DND-41 (cell line): ENCODE results near the gene MACROD2.

Experiments
- ATAC-seq: fragments of 200-7000 bp; cut with Tn5 transposase; 3 replicates; pipeline ENCODE4 v1.9.1; 2021; ENCODE audit warnings: low read depth; ENCODE audit not compliant: insufficient read depth
- DNase-seq: peaks from one replicate; pipeline ENCODE4 v3.0.0-alpha.2; 2020
- H2AFZ ChIP-seq: 2 replicates; pipeline ENCODE4 v1.6.0; 2012; ENCODE audit warnings: low read depth, low read length
- H3K27ac ChIP-seq: 2 replicates; pipeline ENCODE4 v1.5.1; 2012; ENCODE audit warnings: low read length, inconsistent platforms
- H3K27me3 ChIP-seq: fragments of 200-600 bp; sonication (generic); 2 replicates; pipeline ENCODE4 v1.6.0; 2012; ENCODE audit warnings: low read length, mild to moderate bottlenecking, inconsistent platforms; ENCODE audit not compliant: insufficient read depth, poor library complexity
- H3K36me3 ChIP-seq: 2 replicates; pipeline ENCODE4 v1.5.1; 2012; ENCODE audit warnings: low read length, inconsistent platforms; ENCODE audit not compliant: insufficient read depth
- H3K4me1 ChIP-seq: 2 replicates; pipeline ENCODE4 v1.5.1; 2012; ENCODE audit warnings: mild to moderate bottlenecking, low read length; ENCODE audit not compliant: insufficient read depth
- H3K4me2 ChIP-seq: 2 replicates; pipeline ENCODE4 v1.6.0; 2012; ENCODE audit warnings: mild to moderate bottlenecking, moderate library complexity, low read length, inconsistent platforms; ENCODE audit not compliant: insufficient read depth
- H3K4me3 ChIP-seq, 2 experiments: fragments of 200-600 bp in 1 of 2; shearing (Covaris generic) in 1 of 2; 2 replicates each; pipeline ENCODE4 v1.5.1; 2012 to 2016; ENCODE audit warnings: inconsistent platforms in 2 of 2, low read length in 2 of 2, mild to moderate bottlenecking in 2 of 2, low read depth in 1 of 2, moderate library complexity in 1 of 2
- H3K79me2 ChIP-seq: 2 replicates; pipeline ENCODE4 v1.6.0; 2012; ENCODE audit warnings: low read length, inconsistent platforms; ENCODE audit not compliant: insufficient read depth
- H3K9ac ChIP-seq: 2 replicates; pipeline ENCODE4 v1.6.0; 2012; ENCODE audit warnings: low read depth, mild to moderate bottlenecking, inconsistent platforms, low read length, moderate library complexity
- H3K9me3 ChIP-seq: 2 replicates; pipeline ENCODE4 v1.5.1; 2012; ENCODE audit warnings: low read length, moderate library complexity, mild to moderate bottlenecking, inconsistent platforms; ENCODE audit not compliant: insufficient read depth, severe bottlenecking
- H4K20me1 ChIP-seq: 2 replicates; pipeline ENCODE4 v1.6.0; 2012; ENCODE audit warnings: low read length; ENCODE audit not compliant: insufficient read depth
- EZH2 ChIP-seq: IDR thresholded peaks from 3 replicates; pipeline ENCODE4 v1.6.1; 2012; ENCODE audit warnings: borderline replicate concordance, low read depth, mild to moderate bottlenecking, moderate library complexity, low read length, inconsistent platforms; ENCODE audit not compliant: severe bottlenecking
- TF ChIP-seq, protein P1 (sequence below): IDR thresholded peaks from 2 replicates; pipeline ENCODE4 v1.5.1; 2012; ENCODE audit warnings: borderline replicate concordance, low read length, moderate library complexity, mild to moderate bottlenecking; ENCODE audit not compliant: poor library complexity, severe bottlenecking; ENCODE audit errors: extremely low read depth

The MACROD2 gene

DNA sequence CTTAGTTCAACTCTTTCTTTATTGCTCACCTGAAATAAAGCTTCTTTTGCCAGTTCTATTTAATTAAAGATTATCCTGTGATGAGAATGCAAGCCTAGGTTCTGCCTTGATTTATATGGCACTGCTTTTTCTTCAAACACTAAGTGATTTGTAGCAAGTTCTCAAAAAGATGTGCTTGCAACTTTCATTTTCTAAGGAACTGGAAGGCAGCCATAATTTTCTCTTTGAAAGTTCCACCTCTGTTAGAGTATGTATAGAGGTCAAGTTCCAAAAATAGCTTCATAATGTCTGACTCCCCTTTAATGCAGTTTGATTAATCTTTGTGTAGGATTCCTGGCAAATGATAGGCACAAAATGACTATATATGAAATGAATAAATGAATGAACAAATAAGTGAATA, 870.4 kb downstream of the MACROD2 start:
- no peak overlapping the region for H3K4me2 ChIP-seq
- no peak overlapping the region for H3K27ac ChIP-seq
- DNase-seq, result no peak
- no peak overlapping the region for H3K4me3 ChIP-seq
- no peak overlapping the region for H2AFZ ChIP-seq
- no peaks in the 10 kb centered on the region for H3K79me2 ChIP-seq
- no peaks in the 10 kb centered on the region for H4K20me1 ChIP-seq
- H3K9me3 ChIP-seq, result no peaks in the 10 kb centered on the region
- no peak for ATAC-seq
- H3K27me3 ChIP-seq, result no peaks in the 10 kb centered on the region
- TF ChIP-seq, protein P1, sequence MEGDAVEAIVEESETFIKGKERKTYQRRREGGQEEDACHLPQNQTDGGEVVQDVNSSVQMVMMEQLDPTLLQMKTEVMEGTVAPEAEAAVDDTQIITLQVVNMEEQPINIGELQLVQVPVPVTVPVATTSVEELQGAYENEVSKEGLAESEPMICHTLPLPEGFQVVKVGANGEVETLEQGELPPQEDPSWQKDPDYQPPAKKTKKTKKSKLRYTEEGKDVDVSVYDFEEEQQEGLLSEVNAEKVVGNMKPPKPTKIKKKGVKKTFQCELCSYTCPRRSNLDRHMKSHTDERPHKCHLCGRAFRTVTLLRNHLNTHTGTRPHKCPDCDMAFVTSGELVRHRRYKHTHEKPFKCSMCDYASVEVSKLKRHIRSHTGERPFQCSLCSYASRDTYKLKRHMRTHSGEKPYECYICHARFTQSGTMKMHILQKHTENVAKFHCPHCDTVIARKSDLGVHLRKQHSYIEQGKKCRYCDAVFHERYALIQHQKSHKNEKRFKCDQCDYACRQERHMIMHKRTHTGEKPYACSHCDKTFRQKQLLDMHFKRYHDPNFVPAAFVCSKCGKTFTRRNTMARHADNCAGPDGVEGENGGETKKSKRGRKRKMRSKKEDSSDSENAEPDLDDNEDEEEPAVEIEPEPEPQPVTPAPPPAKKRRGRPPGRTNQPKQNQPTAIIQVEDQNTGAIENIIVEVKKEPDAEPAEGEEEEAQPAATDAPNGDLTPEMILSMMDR, result no peak
- TF ChIP-seq EZH2, result no peak
- no peak overlapping the region for H3K9ac ChIP-seq
- H3K36me3 ChIP-seq, result no peaks in the 10 kb centered on the region
- peaks cover 6% of the 10 kb centered on the region for H3K4me1 ChIP-seq

DNA sequence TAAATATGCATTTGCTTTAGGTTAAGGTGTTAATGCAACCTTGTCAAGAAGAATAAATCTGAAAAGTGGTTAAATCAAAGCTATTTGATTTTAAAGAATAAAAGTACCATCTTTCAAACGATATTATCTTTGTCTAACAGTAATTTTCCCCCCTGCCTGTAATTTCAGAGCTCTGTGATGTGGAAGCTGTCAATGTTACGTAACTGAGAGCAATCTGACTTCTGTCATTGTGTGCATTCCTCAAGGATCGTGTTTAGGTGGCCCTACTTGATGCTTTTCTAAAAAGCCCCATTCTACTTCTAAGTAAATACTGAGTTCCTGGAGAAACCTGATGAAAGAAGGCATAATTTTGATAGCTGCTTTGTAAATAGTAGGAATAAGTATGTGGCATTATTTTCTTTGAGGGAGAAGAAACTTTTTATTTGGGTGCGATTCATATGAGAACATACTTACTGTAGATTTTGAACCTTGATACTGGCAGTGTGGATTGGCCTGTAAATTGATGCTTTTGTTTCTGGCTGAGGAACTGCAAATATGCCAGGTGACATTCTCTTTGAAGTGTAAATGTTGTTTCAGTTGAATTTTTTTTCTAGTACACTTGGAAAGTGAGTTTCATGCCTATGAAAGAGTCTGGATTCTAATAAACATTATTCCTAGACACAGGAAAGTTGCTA, 871.7 kb downstream of the MACROD2 start:
- Histone ChIP-seq H2AFZ (no peak overlapping the region), H3K4me2 (no peak overlapping the region), H3K9ac (no peak overlapping the region), H3K4me1 (peaks cover 6% of the 10 kb centered on the region), H3K9me3 (no peaks in the 10 kb centered on the region), H3K4me3 (no peak overlapping the region), H3K36me3 (no peaks in the 10 kb centered on the region), H3K27me3 (no peaks in the 10 kb centered on the region), H4K20me1 (no peaks in the 10 kb centered on the region), H3K79me2 (no peaks in the 10 kb centered on the region), H3K27ac (no peak overlapping the region)
- DNase-seq (no peak), ATAC-seq (no peak)
- no peak for TF ChIP-seq EZH2
- TF ChIP-seq, protein P1, result no peak

DNA sequence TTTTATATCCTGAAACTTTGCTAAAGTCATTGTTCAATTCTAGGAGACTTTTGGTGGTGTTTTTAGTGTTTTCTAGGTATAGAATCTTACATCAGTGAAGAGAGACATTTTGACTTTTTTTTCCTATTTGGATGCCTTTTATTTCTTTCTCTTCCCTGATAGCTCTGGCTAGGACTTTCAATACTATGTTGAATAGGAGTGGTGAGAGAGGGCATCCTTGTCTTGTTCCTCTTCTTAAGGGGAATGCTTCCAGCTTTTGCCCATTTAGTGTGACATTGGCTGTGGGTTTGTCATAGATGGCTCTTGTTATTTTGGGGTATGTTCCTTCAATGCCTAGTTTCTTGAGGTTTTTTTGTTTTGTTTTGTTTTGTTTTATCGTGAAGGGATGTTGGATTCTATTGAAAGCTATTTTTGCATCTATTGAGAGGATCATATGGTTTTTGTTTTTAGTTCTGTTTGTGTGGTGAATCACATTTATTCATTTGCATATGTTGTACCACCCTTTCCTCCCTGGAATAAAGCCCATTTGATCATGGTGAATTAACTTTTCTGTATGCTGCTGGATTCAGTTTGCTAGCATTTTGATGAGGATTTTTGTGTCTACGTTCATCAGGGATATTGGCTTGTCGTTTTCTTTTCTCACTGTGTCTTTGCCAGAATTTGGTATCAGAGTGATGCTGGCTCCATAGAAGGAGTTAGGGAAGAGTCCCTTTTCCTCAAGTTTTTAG, 882.1 kb downstream of the MACROD2 start:
- DNase-seq (no peak), ATAC-seq (no peak)
- Histone ChIP-seq H3K4me1 (no peaks in the 10 kb centered on the region), H3K4me3 (no peak overlapping the region), H3K9ac (no peak overlapping the region), H3K9me3 (no peaks in the 10 kb centered on the region), H3K36me3 (no peaks in the 10 kb centered on the region), H3K27ac (no peak overlapping the region), H2AFZ (no peak overlapping the region), H3K27me3 (no peaks in the 10 kb centered on the region), H4K20me1 (no peaks in the 10 kb centered on the region), H3K79me2 (no peaks in the 10 kb centered on the region), H3K4me2 (no peak overlapping the region)
- TF ChIP-seq, protein P1, result no peak
- no peak for TF ChIP-seq EZH2
